DMS114 treated with DMSO at 0.1 percent for 48 hours (cell line): ENCODE results near the gene SLC5A1.

Experiments used
- DNase-seq: peaks from one replicate; lab custom pipeline; 2025; ENCODE audit not compliant: unreplicated experiment; lab: John Stamatoyannopoulos, UW

Gene SLC5A1

DNA sequence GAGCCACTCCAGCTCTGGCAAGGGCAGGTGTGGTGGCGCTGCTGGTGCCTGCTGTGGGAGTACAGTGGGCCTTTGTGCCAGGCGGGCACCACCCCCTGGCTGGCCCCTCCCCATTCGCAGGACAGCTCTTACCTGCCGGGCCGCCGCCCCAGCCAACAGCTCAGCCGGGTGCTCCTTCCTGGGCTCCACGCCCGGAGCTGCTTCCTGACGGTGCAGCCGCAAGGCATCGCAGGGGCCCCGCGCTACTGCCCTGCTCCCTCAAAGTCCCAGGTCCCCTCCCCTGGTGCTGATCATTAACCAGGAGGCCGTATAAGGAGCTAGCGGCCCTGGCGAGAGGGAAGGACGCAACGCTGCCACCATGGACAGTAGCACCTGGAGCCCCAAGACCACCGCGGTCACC, at the start of gene SLC5A1:
SLC5A1 (plus strand) TSS at position 338 of the 400 bp plus-strand sequence; CDS start at position 359, 21 bp downstream.
- DNase-seq = no peak

GRCh38 chr22:31995046-31995445, 48.0 kb upstream of the SLC5A1 start:
- no peak for DNase-seq

- DNase-seq = no peak
Measured at GRCh38 chr22:31995807-31996206, 47.3 kb upstream of the SLC5A1 start.

- no peak for DNase-seq
Measured at GRCh38 chr22:31998784-31999385, 44.2 kb upstream of the SLC5A1 start.

DNA sequence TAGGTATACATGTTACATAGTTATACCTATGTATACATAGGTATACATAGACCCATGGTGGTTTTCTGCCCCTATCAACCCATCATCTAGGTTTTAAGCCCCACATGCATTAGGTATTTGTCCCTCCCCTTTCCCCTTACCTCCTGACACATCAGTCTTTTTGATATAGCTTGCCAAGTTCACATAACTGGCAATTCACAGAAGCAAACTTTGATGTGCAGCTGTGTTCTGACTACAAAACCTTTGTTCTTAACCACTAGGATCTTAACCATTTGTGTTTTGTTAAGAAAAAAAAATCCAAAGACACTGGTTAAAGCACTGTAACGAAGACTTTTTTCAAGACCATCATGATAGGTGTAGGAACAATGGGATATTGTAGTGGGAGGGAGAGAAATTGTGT, 42.9 kb upstream of the SLC5A1 start:
- DNase-seq = no peak

GRCh38 chr22:32005453-32005852, 37.6 kb upstream of the SLC5A1 start:
- DNase-seq = no peak

- DNase-seq = no peak
Measured at GRCh38 chr22:32013200-32013599, 29.9 kb upstream of the SLC5A1 start.

DNA sequence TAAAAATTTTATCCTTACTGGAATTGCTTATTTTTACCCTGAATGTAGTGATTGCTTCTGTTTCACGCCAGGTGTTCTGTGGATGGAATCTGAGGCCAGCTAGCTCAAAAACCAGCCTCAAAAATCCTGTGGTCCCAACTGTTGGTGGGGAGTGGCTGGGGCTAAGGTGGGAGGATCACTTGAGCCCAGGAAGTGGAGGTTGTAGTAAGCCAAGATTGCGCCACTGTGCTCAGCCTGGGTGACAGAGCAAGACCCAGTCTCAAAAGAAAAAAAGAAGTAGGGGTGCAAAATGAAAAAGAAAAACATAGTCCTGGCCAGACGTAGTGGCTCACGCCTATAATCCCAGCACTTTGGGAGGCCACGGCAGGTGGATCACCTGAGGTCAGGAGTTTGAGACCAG, 27.0 kb upstream of the SLC5A1 start:
- DNase-seq = no peak

- DNase-seq = no peak
Measured at GRCh38 chr22:32018056-32018455, 25.0 kb upstream of the SLC5A1 start.

DNA sequence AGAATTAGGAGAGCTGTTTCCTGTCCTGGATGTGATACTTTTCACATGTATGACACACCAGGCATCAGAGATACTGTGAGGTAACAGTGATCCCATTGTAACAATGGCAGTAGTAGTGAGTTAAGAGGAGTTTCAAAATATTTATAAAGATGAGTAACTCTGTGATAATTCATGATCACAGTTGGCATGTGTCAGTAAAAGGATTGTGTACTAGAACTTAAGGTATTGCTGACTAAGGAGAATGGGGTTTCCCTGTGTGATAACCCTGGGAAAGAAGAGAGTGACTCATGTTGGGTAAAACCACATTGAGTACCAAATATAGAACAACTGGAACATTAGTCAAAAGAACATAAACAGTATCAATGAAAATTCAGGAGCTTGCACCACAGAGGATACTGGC, 22.9 kb upstream of the SLC5A1 start:
- DNase-seq = no peak

DNA sequence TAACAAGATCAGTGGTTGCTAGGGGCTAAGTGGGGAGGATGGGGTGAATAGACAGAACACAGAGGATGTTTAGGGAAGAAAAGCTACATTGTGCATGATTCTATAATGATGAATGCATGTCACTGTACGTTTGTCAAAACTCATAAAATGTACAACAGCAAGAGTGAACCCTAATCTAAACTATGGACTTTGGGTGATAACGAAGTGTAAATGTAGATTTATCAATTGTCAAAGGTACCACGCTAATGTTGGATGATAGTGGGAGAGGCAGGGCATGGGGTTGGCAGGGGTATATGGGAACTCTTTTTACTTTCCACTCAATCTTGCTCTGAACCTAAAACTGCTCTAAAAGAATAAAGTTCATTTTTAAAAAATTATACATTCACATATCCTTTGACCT, 21.3 kb upstream of the SLC5A1 start:
- DNase-seq = no peak

- DNase-seq = no peak
Measured at GRCh38 chr22:32023251-32023827, 19.7 kb upstream of the SLC5A1 start.

- DNase-seq = no peak
Measured at GRCh38 chr22:32024796-32025195, 18.3 kb upstream of the SLC5A1 start.

DNA sequence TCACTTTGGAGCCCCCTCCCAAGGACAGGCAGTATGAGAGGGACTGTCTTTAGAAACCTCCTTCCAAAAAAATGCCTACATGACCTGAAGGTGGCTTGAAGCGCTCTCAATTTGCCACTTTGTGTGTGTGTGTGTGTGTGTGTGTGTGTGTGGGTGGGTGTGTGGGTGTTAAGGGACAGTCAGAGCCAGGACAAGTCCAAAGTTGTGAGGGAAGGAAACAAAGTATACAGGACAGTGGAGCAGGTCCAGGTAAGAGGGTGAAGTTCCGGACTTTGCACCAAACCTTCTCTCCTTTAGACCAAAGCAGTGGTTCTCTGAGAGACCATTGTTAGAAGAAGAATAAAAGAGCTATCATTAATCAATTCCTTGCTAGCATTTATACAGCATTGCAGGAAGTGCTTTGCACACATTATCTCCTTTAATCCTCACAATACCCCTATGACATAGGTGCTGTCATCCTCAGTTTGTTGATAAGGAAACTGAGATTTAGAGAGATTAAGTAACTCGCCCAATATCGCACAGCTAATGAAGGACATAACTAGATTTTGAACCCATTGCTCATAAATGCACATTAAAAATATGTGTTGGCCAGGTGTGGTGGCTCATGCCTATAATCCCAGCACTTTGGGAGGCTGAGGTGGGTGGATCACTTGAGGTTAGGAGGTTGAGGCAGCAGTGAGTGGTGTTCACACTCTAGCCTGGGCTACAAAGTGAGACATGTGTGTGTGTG, 12.4 kb upstream of the SLC5A1 start:
- DNase-seq = no peak

DNA sequence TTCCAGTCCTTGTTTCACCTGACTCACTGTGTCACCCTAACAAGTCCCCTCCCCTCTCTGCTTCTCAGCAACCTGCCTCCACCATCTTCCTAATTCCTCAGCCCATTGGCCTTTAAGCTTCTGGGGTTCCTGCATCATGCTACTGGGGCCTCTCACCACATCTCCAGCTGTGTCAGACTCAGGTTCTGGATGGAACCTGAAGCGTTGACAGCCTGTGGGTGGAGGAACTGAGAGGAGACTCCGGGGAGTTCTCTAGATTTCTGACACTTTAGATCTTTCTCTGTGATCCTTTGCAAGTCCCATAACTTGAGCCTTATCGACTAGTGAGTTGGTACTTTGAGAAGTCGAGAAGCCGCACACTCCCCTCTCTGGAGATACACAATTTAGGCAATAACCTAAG, 11.6 kb upstream of the SLC5A1 start:
- DNase-seq = no peak

DNA sequence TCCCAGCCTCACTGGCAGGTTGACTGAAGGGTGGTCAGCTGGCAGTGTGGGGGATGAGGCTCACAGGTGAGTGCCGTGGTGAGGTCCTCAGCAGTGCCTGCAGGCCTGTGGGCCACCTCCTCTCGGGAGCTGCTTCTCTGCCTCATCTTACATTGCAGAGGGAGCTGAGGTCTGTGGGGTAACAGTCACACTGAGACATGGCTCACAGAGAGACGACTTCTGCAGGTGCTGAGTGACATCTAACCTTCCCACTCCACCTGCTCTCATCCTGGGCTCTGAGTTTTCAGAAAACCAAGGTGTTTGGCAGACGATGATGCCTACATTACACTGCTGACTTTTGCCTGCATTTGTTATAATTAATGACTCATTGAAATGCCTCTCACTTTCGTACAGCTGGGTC, 8.8 kb upstream of the SLC5A1 start:
- DNase-seq = no peak

- DNase-seq = no peak
Measured at GRCh38 chr22:32037236-32037635, 5.8 kb upstream of the SLC5A1 start.

DNA sequence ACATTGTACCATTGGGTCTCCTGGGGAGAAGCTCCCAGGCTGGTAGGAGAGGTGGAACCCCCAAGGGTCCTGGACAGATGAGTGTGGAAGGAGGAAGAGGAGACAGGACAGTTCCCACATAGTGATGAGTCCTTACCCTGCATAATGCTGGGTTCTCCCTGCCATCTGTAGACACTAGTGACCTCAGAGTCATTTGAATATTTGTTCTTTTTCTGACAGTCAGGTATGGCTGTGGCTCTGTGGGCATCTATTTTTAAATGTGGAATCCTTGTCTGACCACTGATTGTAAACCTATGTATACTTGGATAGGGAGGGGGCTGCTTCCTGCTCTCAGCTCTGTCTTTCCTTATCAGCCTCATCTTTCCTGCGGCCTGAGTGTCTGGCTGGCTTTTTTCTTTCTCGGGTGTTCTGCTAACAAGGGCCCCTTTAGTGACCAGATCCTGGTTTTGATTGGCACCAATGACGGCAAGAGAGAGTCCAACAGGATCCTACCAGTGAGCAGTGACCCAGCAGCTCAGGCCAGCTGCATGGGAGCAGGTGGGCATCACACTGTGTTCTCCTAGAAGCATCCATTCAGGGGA, 2.6 kb upstream of the SLC5A1 start:
- DNase-seq = no peak

DNA sequence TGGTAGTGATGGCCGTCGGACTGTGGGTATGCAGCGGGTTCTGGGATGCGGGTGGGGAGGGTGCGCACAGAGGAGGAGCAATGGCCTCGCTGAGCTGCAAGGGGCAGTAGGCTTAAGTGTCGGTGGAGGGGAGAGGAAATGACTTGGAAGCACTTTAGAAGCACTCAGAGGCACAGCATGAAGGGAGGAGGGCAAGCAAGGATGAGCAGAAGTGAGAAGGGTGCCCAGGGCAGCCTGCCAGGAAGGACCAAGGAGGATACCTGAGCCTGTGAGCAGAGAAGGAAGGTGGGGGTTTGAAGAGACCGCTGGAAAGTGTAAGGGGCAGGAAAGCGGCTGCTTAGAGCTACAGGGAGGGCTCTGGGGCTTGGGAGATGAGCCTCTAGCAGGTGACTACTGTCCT, 330 bp downstream of the SLC5A1 start:
- no peak for DNase-seq

DNA sequence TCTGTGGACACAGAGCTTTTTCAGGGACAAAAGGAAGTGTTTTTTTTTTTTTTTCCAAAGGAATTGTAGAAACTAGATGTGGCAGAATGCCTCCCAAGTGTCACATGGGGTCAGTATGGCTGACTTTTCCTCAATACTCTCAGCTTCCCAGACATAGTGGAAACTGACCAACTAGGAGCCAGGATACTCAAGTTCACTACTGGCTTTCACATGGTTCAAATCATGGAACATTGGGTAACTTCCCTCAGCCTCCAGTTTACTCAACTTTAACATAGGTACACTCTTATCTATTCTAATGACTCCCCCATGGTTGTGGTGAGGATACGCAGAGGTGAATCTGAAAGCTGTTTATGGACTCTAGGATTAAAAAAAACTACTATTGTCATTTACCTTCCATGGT, 1.4 kb downstream of the SLC5A1 start:
- DNase-seq = no peak

- DNase-seq = no peak
Measured at GRCh38 chr22:32044913-32045312, 1.9 kb downstream of the SLC5A1 start.

DNA sequence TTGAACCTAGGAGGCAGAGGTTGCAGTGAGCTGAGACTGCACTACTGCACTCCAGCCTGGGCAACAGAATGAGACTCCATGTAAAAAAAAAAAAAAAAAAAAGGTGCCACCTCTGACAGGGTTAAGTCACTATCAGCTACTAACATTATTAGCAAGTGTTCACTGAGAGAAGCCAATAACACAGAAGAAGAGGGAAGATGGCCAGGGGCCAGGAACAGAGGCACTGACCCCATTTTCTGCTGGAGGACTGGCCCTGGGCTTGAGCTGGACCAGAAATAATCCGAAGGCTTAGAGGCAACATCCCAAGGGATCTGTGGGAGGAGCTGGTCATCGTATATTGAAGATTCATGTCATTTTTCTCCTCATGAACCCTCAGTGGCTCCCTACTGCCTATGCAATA, 5.0 kb downstream of the SLC5A1 start:
- DNase-seq = no peak
